HCT116 (cell line): ENCODE measurements around the gene CFAP99. TPM values are rescaled to one million over a fixed set of nuclear protein-coding genes. Genes with fewer than 3 reads are reported as not detected.

Source experiments
- ATAC-seq: fragments of 200-7000 bp; cut with Tn5 transposase; 2 replicates; pipeline ENCODE4 v1.9.1; 2020; ENCODE audit warnings: mild to moderate bottlenecking, moderate library complexity
- BruUV-seq: library from RNA; stranded (reverse); fragments of 400-500 nt; replicated peaks from 2 replicates; lab custom pipeline; 2021; lab: Mats Ljungman, UMichigan
- CTCF ChIA-PET: fragments of 300-600 bp; sonication (Branson Sonifier 250); formaldehyde crosslinking; loops from one replicate; lab custom pipeline; 2021; ENCODE audit warnings: antibody characterized with exemption; lab: Charles Lee
- POLR2A ChIA-PET: fragments of 300-600, 350-600 bp; sonication (Branson Sonifier 250); formaldehyde crosslinking; loops from one replicate; lab custom pipeline; 2021; ENCODE audit warnings: antibody characterized with exemption; lab: Charles Lee
- RAD21 ChIA-PET, 2 experiments: fragments of 300-600 bp; sonication (Branson Sonifier 250); formaldehyde crosslinking; loops; one replicate each; lab custom pipeline; 2023; ENCODE audit warnings: low total read pairs in 2 of 2; ENCODE audit not compliant: uncharacterized antibody in 2 of 2, unreplicated experiment in 2 of 2, low non-redundant PET in 1 of 2; lab: Charles Lee
- DNase-seq: peaks from one replicate; pipeline ENCODE4 v3.0.0-alpha.2; 2010; ENCODE audit warnings: low read depth, low spot score
- H2AFZ ChIP-seq: fragments of 200-600 bp; shearing (Covaris generic), sonication (generic); 2 replicates; pipeline ENCODE4 v1.6.1; 2017; ENCODE audit warnings: low read depth, mixed run types, mixed read lengths, antibody characterized with exemption, low read length; ENCODE audit not compliant: poor library complexity, severe bottlenecking
- H3K27ac ChIP-seq: 2 replicates; pipeline ENCODE4 v1.5.1; 2012; ENCODE audit warnings: low read depth, low read length
- H3K27me3 ChIP-seq: fragments of 200-600 bp; sonication (generic); 2 replicates; pipeline ENCODE4 v1.6.1; 2016; ENCODE audit warnings: mixed run types, low read length, mixed read lengths; ENCODE audit not compliant: insufficient read depth
- H3K36me3 ChIP-seq, 2 experiments: fragments of 200-500 bp in 1 of 2; fragments of 200-600 bp in 1 of 2; sonication (Bioruptor generic) in 1 of 2; sonication (generic) in 1 of 2; 2 replicates each; pipeline versions ENCODE4 v1.5.1 to v1.6.1; 2014 to 2016; ENCODE audit warnings: low read length in 2 of 2, inconsistent platforms in 1 of 2, mixed read lengths in 1 of 2, mixed run types in 1 of 2; ENCODE audit not compliant: insufficient read depth in 2 of 2, control insufficient read depth in 1 of 2
- H3K4me1 ChIP-seq, 2 experiments: fragments of 200-600 bp in 1 of 2; sonication (generic) in 1 of 2; 2 replicates each; pipeline versions ENCODE4 v1.5.1 to v1.6.1; 2012 to 2017; ENCODE audit warnings: low read length in 2 of 2, inconsistent platforms in 1 of 2, mild to moderate bottlenecking in 1 of 2, mixed read lengths in 1 of 2, mixed run types in 1 of 2, moderate library complexity in 1 of 2; ENCODE audit not compliant: insufficient read depth in 2 of 2, control insufficient read depth in 1 of 2
- H3K4me2 ChIP-seq: fragments of 200-600 bp; sonication (generic); 2 replicates; pipeline ENCODE4 v1.6.1; 2017; ENCODE audit warnings: mixed run types, low read length, mixed read lengths
- H3K4me3 ChIP-seq, 2 experiments: fragments of 200-600 bp in 1 of 2; sonication (generic) in 1 of 2; replicated peaks in 1 of 2; 2 replicates each; pipeline ENCODE4 v1.5.1; 2011 to 2016; ENCODE audit warnings: low read length in 2 of 2, control low read depth in 1 of 2, low read depth in 1 of 2, mild to moderate bottlenecking in 1 of 2, mixed read lengths in 1 of 2, mixed run types in 1 of 2
- H3K79me2 ChIP-seq: fragments of 200-600 bp; sonication (generic); 2 replicates; pipeline ENCODE4 v1.6.1; 2017; ENCODE audit warnings: mild to moderate bottlenecking, mixed run types, low read length, moderate library complexity, mixed read lengths; ENCODE audit not compliant: insufficient read depth
- H3K9ac ChIP-seq: fragments of 200-600 bp; sonication (generic); 2 replicates; pipeline ENCODE4 v1.6.1; 2016; ENCODE audit warnings: low read length, mixed read lengths
- H3K9me2 ChIP-seq: fragments of 200-600 bp; sonication (generic), shearing (Covaris generic); 2 replicates; pipeline ENCODE4 v1.6.1; 2017; ENCODE audit warnings: mixed run types, mild to moderate bottlenecking, moderate library complexity; ENCODE audit not compliant: insufficient read depth
- H3K9me3 ChIP-seq, 2 experiments: fragments of 200-500 bp in 1 of 2; fragments of 200-600 bp in 1 of 2; sonication (Bioruptor generic) in 1 of 2; sonication (generic) in 1 of 2; 2 replicates each; pipeline ENCODE4 v1.6.1; 2014 to 2017; ENCODE audit warnings: low read length in 2 of 2, mixed read lengths in 2 of 2, inconsistent platforms in 1 of 2, low read depth in 1 of 2, mild to moderate bottlenecking in 1 of 2, mixed run types in 1 of 2, moderate library complexity in 1 of 2; ENCODE audit not compliant: control insufficient read depth in 1 of 2, insufficient read depth in 1 of 2
- H4K20me1 ChIP-seq: fragments of 200-600 bp; sonication (generic), shearing (Covaris generic); 2 replicates; pipeline ENCODE4 v1.6.1; 2017; ENCODE audit warnings: mixed run types, mild to moderate bottlenecking, moderate library complexity; ENCODE audit not compliant: insufficient read depth
- CBX3 ChIP-seq: IDR thresholded peaks from 2 replicates; pipeline ENCODE4 v1.6.1; 2012; ENCODE audit warnings: low read depth
- CEBPB ChIP-seq: IDR thresholded peaks from 2 replicates; pipeline ENCODE4 v1.6.1; 2012; ENCODE audit warnings: low read depth
- EGR1 ChIP-seq: IDR thresholded peaks from 2 replicates; pipeline ENCODE4 v1.6.1; 2012; ENCODE audit warnings: low read depth
- ELF1 ChIP-seq: IDR thresholded peaks from 2 replicates; pipeline ENCODE4 v1.6.1; 2012; ENCODE audit warnings: low read depth, borderline replicate concordance
- EZH2phosphoT487 ChIP-seq: fragments of 200-600 bp; IDR thresholded peaks from 2 replicates; pipeline ENCODE4 v1.6.1; 2018; ENCODE audit warnings: antibody characterized with exemption, borderline replicate concordance
- FOSL1 ChIP-seq: IDR thresholded peaks from 2 replicates; pipeline ENCODE4 v1.6.1; 2012; ENCODE audit warnings: low read depth
- JUND ChIP-seq: IDR thresholded peaks from 2 replicates; pipeline ENCODE4 v1.6.1; 2012
- POLR2A ChIP-seq: IDR thresholded peaks from 2 replicates; pipeline ENCODE4 v1.7.0; 2011; ENCODE audit warnings: borderline replicate concordance; ENCODE audit not compliant: insufficient read depth, insufficient read length; ENCODE audit errors: extremely low read depth
- RAD21 ChIP-seq: IDR thresholded peaks from 2 replicates; pipeline ENCODE4 v1.6.1; 2012; ENCODE audit warnings: low read depth, mild to moderate bottlenecking
- REST ChIP-seq: IDR thresholded peaks from 2 replicates; pipeline ENCODE4 v1.6.1; 2012; ENCODE audit warnings: low read depth
- SIN3A ChIP-seq: IDR thresholded peaks from 2 replicates; pipeline ENCODE4 v1.6.1; 2012; ENCODE audit warnings: low read depth
- SP1 ChIP-seq: IDR thresholded peaks from 2 replicates; pipeline ENCODE4 v1.6.1; 2012; ENCODE audit warnings: low read depth
- SRF ChIP-seq: IDR thresholded peaks from 2 replicates; pipeline ENCODE4 v1.6.1; 2012; ENCODE audit warnings: low read depth
- TCF7L2 ChIP-seq: IDR thresholded peaks from 2 replicates; pipeline ENCODE4 v1.7.0; 2011; ENCODE audit warnings: borderline replicate concordance, inconsistent platforms; ENCODE audit not compliant: insufficient read depth, insufficient read length; ENCODE audit errors: extremely low read depth
- YY1 ChIP-seq: IDR thresholded peaks from 2 replicates; pipeline ENCODE4 v1.6.1; 2011; ENCODE audit warnings: low read length, low read depth, moderate library complexity, mild to moderate bottlenecking; ENCODE audit not compliant: insufficient replicate concordance; ENCODE audit errors: extremely low read depth
- ZFX ChIP-seq: fragments of 450-650 bp; IDR thresholded peaks from 2 replicates; pipeline ENCODE4 v1.6.1; 2017
- ZNF274 ChIP-seq: fragments of 200-500 bp; sonication (Bioruptor generic); IDR thresholded peaks from 2 replicates; pipeline ENCODE4 v1.6.1; 2014; ENCODE audit warnings: mild to moderate bottlenecking, low read depth, low read length, inconsistent platforms
- intact Hi-C: fragments of 100-400 bp; cut with micrococcal nuclease; formaldehyde crosslinking; loops from 2 replicates; pipeline ENCODE4 v1.10.0; 2022
- total RNA-seq: library from RNA; stranded (reverse); gene quantifications from one replicate; pipeline ENCODE4 v1.2.1, GENCODE V29; 2021; ENCODE audit not compliant: unreplicated experiment

Gene CFAP99
- total RNA-seq, 1 experiment from 2014 or later: 0.42 TPM

- RAD21 ChIA-PET: no interaction called here
- Histone ChIP-seq H3K27me3 (no peaks in the 10 kb centered on the region), H3K9ac (no peak overlapping the region), H4K20me1 (no peaks in the 10 kb centered on the region), H3K4me2 (no peak overlapping the region), H2AFZ (no peak overlapping the region), H3K9me2 (no peaks in the 10 kb centered on the region)
- no TSS peak for BruUV-seq
- no peak for DNase-seq
- TF ChIP-seq REST: no peak
- TF ChIP-seq SIN3A: no peak
- TF ChIP-seq, all 23 proteins: peak for 0
- H3K4me1 ChIP-seq: no peaks in the 10 kb centered on the region
- no peak overlapping the region for H3K27ac ChIP-seq
- ChIA-PET CTCF (interaction anchor here (1.7 kb wide), 1 partner anchor 9 kb away, joined by 8 read pairs; no protein-coding TSS in a partner anchor), POLR2A (no interaction called here)
- ATAC-seq: no peak
- no peaks in the 10 kb centered on the region for H3K36me3 ChIP-seq
- no peaks in the 10 kb centered on the region for H3K9me3 ChIP-seq
- intact Hi-C loops: no loop called here
- H3K4me3 ChIP-seq: no peak overlapping the region
- no peaks in the 10 kb centered on the region for H3K79me2 ChIP-seq
Measured at GRCh38 chr4:2451036-2451520, 32.3 kb downstream of the CFAP99 start.

GRCh38 chr4:2451821-2452785 is 33.3 kb downstream of the CFAP99 start:
- no peak overlapping the region for H3K27ac ChIP-seq
- H3K4me2 ChIP-seq: no peak overlapping the region
- H3K9me2 ChIP-seq: no peaks in the 10 kb centered on the region
- intact Hi-C loops: no loop called here
- H3K4me3 ChIP-seq: no peak overlapping the region
- no peak for ATAC-seq
- DNase-seq: no peak
- ChIA-PET POLR2A (no interaction called here), RAD21 (no interaction called here), CTCF (no interaction called here)
- no peaks in the 10 kb centered on the region for H3K79me2 ChIP-seq
- no peaks in the 10 kb centered on the region for H4K20me1 ChIP-seq
- no peak overlapping the region for H2AFZ ChIP-seq
- H3K9me3 ChIP-seq: no peaks in the 10 kb centered on the region
- H3K4me1 ChIP-seq: no peaks in the 10 kb centered on the region
- BruUV-seq: no TSS peak
- no peaks in the 10 kb centered on the region for H3K27me3 ChIP-seq
- H3K9ac ChIP-seq: no peak overlapping the region
- H3K36me3 ChIP-seq: no peaks in the 10 kb centered on the region
- TF ChIP-seq POLR2A (no peak), EGR1 (no peak), RAD21 (no peak), CBX3 (no peak), ZNF274 (no peak), SP1 (no peak), ZFX (no peak), YY1 (no peak), JUND (no peak), FOSL1 (no peak), CEBPB (no peak), ELF1 (no peak), SIN3A (no peak), SRF (no peak), TCF7L2 (no peak), EZH2phosphoT487 (no peak)
